HT1080 (cell line): ENCODE results near the gene F3. TPM values are rescaled to one million over a fixed set of nuclear protein-coding genes. Genes with fewer than 3 reads are reported as not detected.

Source experiments
- DNase-seq: peaks from one replicate; pipeline ENCODE4 v3.0.0-alpha.2; 2015; ENCODE audit warnings: low read depth
- total RNA-seq: library from RNA; depleted of rRNA; stranded (reverse); fragments of >200 nt; shearing (Covaris generic); gene quantifications from 2 replicates; pipeline ENCODE4 v1.2.3, GENCODE V29; 2014

The F3 gene
- total RNA-seq, 1 experiment from 2014 or later: 24.7 TPM

- peak; percentile 52 for DNase-seq
Observed at GRCh38 chr1:94553323-94553730, 11.8 kb upstream of the F3 start.

DNA sequence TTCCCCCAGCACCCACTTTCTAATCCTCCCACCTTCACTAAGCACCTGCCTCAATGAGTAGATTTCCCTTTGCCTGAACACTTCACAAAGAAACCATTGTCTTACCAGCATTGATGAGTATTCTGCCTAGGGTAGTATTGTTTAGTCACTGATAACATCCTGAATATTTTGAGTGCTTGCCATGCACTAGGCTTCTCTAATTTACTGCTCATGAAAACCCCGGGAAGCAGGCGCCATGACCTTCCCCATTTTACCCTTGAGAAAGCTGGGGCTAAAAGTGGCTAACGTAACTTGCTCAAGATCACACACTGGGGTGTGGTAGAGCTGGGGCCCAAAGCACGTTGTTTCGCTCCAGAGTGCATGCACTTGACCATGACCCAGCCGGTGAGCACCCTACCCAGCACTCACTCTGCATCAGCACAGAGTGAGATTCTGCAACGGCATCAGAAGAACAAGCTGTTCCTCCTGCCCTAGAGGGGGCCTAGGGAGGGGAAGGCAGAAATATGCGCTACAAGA is 10.6 kb upstream of the F3 start:
- DNase-seq: peak; percentile 80

DNA sequence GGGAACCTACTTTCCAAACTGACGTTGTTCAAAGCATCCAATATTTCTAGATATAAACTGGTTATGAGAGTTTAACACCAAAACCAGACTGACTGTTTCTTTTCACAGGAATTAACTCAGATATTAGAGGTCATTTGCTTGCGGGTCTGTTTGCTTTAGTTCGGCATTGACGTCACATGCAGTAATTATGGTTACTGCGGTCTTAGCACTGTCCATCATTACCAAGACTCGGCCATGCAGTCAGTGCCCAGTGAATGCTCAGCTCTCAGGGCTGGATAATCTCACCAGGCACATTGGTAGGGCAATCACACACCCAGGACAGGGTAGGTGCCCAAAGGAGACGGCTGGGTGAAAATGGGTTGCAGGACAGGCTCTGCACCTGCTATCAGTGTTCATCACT is 9.9 kb upstream of the F3 start:
- no peak for DNase-seq

DNA sequence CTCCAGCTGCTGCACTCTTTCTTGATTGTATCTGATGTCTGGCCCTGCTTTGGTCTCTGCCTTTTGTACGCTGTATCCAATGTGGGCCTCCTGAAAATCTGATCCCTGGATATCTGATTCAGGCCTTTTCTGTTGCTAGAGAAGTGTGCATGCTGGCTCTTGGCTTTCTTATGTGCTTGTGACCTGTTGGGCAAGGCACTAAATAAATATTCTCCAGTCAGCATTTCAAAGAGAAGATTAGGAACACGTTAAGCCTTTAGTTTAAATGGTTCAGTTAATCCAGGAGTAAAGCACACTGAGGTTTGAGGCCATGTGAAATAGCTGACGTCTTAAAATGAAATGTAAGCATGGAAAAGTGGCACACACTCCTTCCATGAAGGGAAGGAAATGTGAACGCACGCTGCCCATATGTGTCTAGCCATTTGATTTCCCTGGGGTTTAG is 9.3 kb upstream of the F3 start:
- no peak for DNase-seq

DNA sequence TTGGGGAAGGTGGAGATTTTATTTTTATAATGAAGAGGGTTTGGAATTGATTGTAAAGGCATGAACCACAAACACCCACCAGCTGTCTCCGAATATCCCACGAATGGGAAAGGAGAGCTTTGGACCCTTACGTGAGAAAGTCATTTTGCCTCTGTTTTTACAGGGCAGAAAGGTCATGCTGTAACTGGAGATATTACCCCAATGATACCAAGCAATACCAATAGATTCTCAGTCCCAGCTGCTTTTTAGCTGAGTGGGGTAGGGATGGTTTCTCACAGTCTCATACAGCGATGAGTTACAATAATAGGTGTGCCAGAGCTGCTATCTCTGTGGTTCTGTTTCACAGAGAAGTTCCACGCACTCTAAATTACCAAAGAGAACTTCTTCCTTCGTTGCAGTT is 8.8 kb upstream of the F3 start:
- no peak for DNase-seq

- DNase-seq: no peak
Observed at GRCh38 chr1:94549706-94550105, 8.1 kb upstream of the F3 start.

DNA sequence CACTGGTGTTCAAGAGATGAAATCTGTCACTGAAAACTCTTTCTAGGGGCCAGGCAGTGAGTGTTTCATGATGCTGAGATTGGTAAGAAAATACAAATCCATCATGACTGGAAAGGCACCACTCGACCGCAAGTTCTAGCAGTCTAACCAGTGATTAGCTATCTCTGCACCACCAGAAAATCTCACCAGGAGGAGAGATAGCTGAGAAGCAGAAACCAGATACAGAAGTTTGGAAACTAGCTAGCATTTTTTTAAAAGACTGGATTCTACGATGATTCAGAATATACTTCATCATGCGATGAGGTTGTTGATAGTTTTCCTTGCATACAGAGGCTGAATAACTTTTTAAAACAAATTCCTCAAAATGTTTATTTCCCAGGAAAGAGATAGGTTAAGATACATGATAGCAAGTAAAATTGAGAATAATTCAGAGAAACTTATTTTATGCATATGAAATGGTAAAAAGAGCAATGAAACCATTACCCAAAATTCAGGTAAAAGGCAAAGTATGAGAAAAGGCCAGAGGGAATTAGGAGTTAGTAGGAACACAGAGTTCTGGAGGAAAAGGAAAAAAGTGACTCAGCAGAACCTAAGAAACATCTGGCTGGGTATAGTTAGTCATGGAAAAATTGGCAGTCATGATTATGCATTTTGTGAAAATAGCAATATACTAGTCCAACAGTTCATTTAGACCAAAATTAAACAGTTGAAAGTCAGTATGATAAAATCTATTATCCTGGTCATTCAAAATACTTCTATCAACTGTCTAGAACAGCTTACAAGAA is 3.3 kb upstream of the F3 start:
- DNase-seq: peak; percentile 60

GRCh38 chr1:94543893-94544635 is 2.5 kb upstream of the F3 start:
- peak; percentile 29 for DNase-seq

DNA sequence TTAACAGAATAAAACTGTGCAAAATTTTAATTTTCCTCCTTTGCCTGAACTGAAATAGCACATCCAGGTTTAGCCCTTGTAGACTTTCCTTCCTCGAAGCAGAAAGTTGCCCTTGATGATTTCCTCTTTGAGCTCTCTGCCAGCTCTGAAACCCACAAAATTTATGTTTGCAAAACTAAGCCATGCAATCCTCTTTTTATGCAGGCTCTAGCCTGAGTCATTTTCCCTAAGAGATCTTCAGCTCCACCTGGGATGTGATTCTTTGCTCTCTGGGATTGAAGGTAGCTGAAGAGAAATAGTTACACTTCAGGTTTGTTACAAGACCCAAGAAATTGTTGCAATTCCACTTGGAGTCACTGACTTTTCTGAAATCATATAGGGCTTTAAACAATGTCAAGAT is 1.4 kb upstream of the F3 start:
- peak; percentile 78 for DNase-seq

- peak; percentile 22 for DNase-seq
Observed at GRCh38 chr1:94542088-94542870, 720 bp upstream of the F3 start.

- DNase-seq: peak; percentile 32
Observed at GRCh38 chr1:94540440-94541245, 916 bp downstream of the F3 start.

DNA sequence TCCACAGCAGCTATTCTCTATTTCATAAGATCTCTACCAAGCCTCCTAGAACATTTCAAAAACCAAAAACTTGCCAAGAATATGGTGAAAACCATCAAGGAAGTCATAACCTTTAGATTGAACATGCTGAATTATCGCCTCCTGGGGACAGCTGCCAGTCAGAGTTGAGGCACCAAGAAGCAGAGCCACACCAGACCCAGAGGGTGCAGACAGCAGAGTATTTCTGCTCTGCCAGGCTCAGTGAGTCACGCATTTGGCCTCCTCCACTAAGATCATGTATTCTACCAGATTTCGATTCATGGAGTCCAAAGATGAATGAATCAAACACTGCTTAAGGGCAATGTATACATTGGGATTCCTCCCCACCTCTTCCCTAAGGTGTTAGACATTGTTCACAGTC is 2.1 kb downstream of the F3 start:
- DNase-seq: peak; percentile 74

DNA sequence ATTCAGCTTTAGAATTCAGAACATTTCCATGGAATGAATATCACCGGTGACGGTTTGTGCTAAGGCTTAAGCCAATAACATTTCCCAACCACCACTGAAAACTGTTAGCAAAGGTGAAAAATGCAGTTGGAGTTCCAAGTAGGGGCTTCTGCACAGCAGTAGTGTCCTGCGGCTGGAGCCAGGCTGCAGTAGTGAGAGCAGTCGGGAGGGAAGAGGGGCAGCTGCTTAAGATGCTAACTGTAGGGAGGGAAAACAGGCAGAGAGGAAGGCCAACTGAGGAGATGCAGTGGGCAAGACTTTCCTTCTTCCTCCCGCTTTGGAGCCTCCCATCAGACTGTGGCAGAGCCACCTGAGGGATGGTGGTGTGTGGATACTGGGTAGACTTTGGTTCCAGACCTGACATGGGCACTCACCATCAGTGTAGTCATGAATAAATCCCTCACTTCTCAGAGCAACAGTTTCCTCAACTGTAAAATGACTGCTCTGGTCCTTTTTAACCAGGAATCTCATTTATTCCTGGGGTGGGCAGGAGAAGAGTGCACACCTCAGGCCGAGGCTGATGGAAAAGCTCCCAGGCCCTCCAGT is 3.2 kb downstream of the F3 start:
- no peak for DNase-seq

DNA sequence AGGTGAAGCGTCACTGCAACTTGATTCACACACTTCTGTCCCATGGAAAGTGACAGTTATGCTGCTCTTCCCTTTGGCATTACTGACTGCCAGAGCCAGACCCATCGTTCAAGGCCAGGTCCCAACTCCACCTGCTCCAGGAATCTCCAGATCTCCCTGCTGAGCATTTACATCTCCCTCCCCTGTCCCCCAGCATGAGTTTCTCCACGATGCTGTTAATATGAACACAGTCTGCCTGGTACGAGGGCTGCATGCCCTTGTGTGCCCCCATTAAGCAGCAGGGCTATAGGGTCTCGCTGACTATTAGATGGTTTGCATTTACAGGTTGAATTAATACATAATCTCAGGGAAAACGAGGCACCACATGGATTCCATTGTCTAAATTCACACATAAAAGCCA is 4.3 kb downstream of the F3 start:
- DNase-seq: no peak

DNA sequence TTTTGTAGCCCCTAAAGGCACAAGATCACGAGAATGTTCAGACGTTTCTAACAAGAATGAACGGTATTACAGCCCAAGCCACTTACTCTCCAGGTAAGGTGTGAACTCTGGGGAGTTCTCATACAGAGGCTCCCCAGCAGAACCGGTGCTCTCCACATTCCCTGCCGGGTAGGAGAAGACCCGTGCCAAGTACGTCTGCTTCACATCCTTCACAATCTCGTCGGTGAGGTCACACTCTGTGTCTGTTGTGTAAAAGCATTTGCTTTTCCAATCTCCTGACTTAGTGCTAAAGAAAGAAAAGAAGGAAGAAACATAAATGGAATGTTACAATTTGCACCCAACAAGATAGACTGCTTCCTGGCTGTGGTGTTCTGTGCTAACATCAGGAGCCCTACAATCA is 5.7 kb downstream of the F3 start:
- DNase-seq: no peak

GRCh38 chr1:94535095-94535494 is 6.5 kb downstream of the F3 start:
- no peak for DNase-seq

DNA sequence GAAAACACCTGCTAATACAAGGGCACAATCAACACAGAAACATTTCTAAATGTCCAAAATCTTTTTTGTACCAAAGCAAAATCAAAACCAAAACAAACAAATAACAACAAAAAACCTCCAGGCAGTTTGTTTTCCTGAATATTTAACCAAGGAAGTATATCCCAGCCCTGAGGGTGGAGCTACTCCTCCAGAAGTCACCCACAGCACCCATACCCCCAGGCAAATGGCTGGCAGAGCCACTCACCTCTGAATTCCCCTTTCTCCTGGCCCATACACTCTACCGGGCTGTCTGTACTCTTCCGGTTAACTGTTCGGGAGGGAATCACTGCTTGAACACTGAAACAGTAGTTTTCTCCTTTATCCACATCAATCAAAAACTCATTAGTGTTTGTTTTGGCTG is 9.5 kb downstream of the F3 start:
- no peak for DNase-seq

DNA sequence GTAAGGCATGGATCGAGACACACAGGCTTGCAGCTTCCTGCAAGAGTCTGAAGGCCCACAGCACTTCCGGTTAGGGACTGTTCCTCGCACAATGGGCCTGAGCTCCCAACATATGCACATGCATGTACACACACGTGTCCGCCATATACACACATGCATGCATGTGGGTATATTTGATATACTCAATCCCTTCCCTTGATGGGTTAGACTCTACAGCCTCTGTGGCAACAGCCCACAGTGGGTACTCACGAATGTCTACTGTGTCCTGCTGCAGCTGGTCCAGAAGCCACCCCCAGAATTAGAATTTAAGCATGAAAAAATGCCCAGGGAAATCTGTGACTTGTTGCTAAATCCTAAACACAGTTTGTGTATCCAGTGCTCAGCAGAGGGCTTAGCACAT is 9.9 kb downstream of the F3 start:
- no peak for DNase-seq

- DNase-seq: no peak
Observed at GRCh38 chr1:94530373-94530878, 11.1 kb downstream of the F3 start.

GRCh38 chr1:94529416-94529815 is 12.1 kb downstream of the F3 start:
- no peak for DNase-seq
